Upper lobe of right lung (tissue), 1 donor: Measurements from ENCODE around the gene SIRPA. TPM values are rescaled to one million over a fixed set of nuclear protein-coding genes. Genes with fewer than 3 reads are reported as not detected.

ENCODE experiments used
- ATAC-seq: fragments of 200-7000 bp; cut with Tn5 transposase; one replicate; pipeline ENCODE4 v1.9.1; 2020; ENCODE audit warnings: mild to moderate bottlenecking, moderate library complexity
- DNase-seq: peaks from one replicate; pipeline ENCODE4 v3.0.0-alpha.2; 2020
- H3K27ac ChIP-seq: fragments of 200-600 bp; one replicate; pipeline ENCODE4 v1.8.0; 2022
- H3K27me3 ChIP-seq: fragments of 200-600 bp; one replicate; pipeline ENCODE4 v1.8.0; 2022; ENCODE audit warnings: mild to moderate bottlenecking
- H3K36me3 ChIP-seq: fragments of 200-600 bp; one replicate; pipeline ENCODE4 v1.8.0; 2022
- H3K4me1 ChIP-seq: fragments of 200-600 bp; one replicate; pipeline ENCODE4 v1.8.0; 2022
- H3K4me3 ChIP-seq: fragments of 200-600 bp; one replicate; pipeline ENCODE4 v1.8.0; 2022; ENCODE audit warnings: mild to moderate bottlenecking
- H3K9me3 ChIP-seq: fragments of 200-600 bp; one replicate; pipeline ENCODE4 v1.8.0; 2022
- CTCF ChIP-seq: fragments of 200-600 bp; IDR thresholded peaks from one replicate; pipeline ENCODE4 v1.8.0; 2022; ENCODE audit warnings: antibody characterized with exemption
- intact Hi-C: fragments of 100-400 bp; cut with DNase I; formaldehyde crosslinking; loops from one replicate; pipeline ENCODE4 v1.11.0; 2022
- total RNA-seq: library from RNA; stranded (reverse); fragmentation: NEBNext Ultra II Directional; extraction: Animal tissue kit (Norgen Biotek cat#: 25700); gene quantifications from one replicate; pipeline ENCODE4 v1.2.1, GENCODE V29; 2021
- donor health status: DM: no; HTN: yes; CAD: no; lungs with severe emphysema.

SIRPA gene
- total RNA-seq, 1 donor from 2014 or later = 93.8 TPM

- ATAC-seq (no peak), DNase-seq (no peak)
- Histone ChIP-seq H3K4me3 (no peak overlapping the region), H3K9me3 (no peaks in the 10 kb centered on the region), H3K4me1 (no peaks in the 10 kb centered on the region), H3K27ac (no peak overlapping the region), H3K36me3 (peaks cover 17% of the 10 kb centered on the region), H3K27me3 (peaks cover 2% of the 10 kb centered on the region)
- no peak for TF ChIP-seq CTCF
- intact Hi-C loops = no loop called here
Observed at GRCh38 chr20:1924910-1925861, 30.0 kb downstream of the SIRPA start.

GRCh38 chr20:1926237-1926636 is 31.0 kb downstream of the SIRPA start:
- H3K27me3 ChIP-seq = peaks cover 7% of the 10 kb centered on the region
- H3K9me3 ChIP-seq = no peaks in the 10 kb centered on the region
- intact Hi-C loops = no loop called here
- H3K4me1 ChIP-seq = no peaks in the 10 kb centered on the region
- no peak overlapping the region for H3K4me3 ChIP-seq
- peaks cover 17% of the 10 kb centered on the region for H3K36me3 ChIP-seq
- H3K27ac ChIP-seq = no peak overlapping the region
- no peak for TF ChIP-seq CTCF
- ATAC-seq (no peak), DNase-seq (no peak)

- H3K4me1 ChIP-seq = no peaks in the 10 kb centered on the region
- H3K27ac ChIP-seq = no peak overlapping the region
- no peaks in the 10 kb centered on the region for H3K9me3 ChIP-seq
- H3K36me3 ChIP-seq = peaks cover 17% of the 10 kb centered on the region
- no peak for DNase-seq
- ATAC-seq = peak; percentile 50
- H3K27me3 ChIP-seq = peaks cover 7% of the 10 kb centered on the region
- no peak for TF ChIP-seq CTCF
- no peak overlapping the region for H3K4me3 ChIP-seq
- intact Hi-C loops = no loop called here
Observed at GRCh38 chr20:1927217-1927616, 32.0 kb downstream of the SIRPA start.

GRCh38 chr20:1928154-1928553 is 32.9 kb downstream of the SIRPA start:
- ATAC-seq = no peak
- Histone ChIP-seq H3K36me3 (peaks cover 10% of the 10 kb centered on the region), H3K27ac (no peak overlapping the region), H3K9me3 (no peaks in the 10 kb centered on the region), H3K4me3 (no peak overlapping the region), H3K27me3 (peaks cover 7% of the 10 kb centered on the region), H3K4me1 (no peaks in the 10 kb centered on the region)
- TF ChIP-seq CTCF = no peak
- DNase-seq = no peak
- intact Hi-C loops = no loop called here

GRCh38 chr20:1928782-1929181 is 33.6 kb downstream of the SIRPA start:
- ATAC-seq = no peak
- no peak for DNase-seq
- intact Hi-C loops = no loop called here
- Histone ChIP-seq H3K27ac (no peak overlapping the region), H3K36me3 (peaks cover 6% of the 10 kb centered on the region), H3K9me3 (no peaks in the 10 kb centered on the region), H3K27me3 (peaks cover 7% of the 10 kb centered on the region), H3K4me3 (no peak overlapping the region), H3K4me1 (peaks cover 5% of the 10 kb centered on the region)
- TF ChIP-seq CTCF = no peak
